Non-pigmented ciliary epithelial cell (primary cell): ENCODE results near the gene ZNF467.
A peak's percentile ranks its signal among the peaks of the same experiment; 100 is the strongest.

Source experiments
- DNase-seq: peaks from one replicate; pipeline ENCODE4 v3.0.0-alpha.2; 2010; ENCODE audit warnings: low read depth

ZNF467 gene

GRCh38 chr7:149727899-149728476 lies 45.4 kb downstream of the ZNF467 start:
- no peak for DNase-seq

GRCh38 chr7:149727053-149727898 lies 46.1 kb downstream of the ZNF467 start:
- no peak for DNase-seq

GRCh38 chr7:149725916-149726315 lies 47.5 kb downstream of the ZNF467 start:
- DNase-seq: no peak

- no peak for DNase-seq
Measured at GRCh38 chr7:149725426-149725821, 48.0 kb downstream of the ZNF467 start.

- DNase-seq: no peak
Measured at GRCh38 chr7:149724661-149725425, 48.5 kb downstream of the ZNF467 start.

GRCh38 chr7:149723795-149724495 lies 49.4 kb downstream of the ZNF467 start:
- DNase-seq: no peak

- DNase-seq: no peak
Measured at GRCh38 chr7:149723082-149723767, 50.2 kb downstream of the ZNF467 start.

GRCh38 chr7:149722356-149722957 lies 50.9 kb downstream of the ZNF467 start:
- no peak for DNase-seq

- DNase-seq: no peak
Measured at GRCh38 chr7:149721084-149721601, 52.2 kb downstream of the ZNF467 start.

- no peak for DNase-seq
Measured at GRCh38 chr7:149720372-149721083, 52.9 kb downstream of the ZNF467 start.

- DNase-seq: no peak
Measured at GRCh38 chr7:149719912-149720335, 53.5 kb downstream of the ZNF467 start.

GRCh38 chr7:149719050-149719899 lies 54.1 kb downstream of the ZNF467 start:
- peak; percentile 54 for DNase-seq

GRCh38 chr7:149718730-149719049 lies 54.7 kb downstream of the ZNF467 start:
- no peak for DNase-seq

- DNase-seq: no peak
Measured at GRCh38 chr7:149717481-149717880, 55.9 kb downstream of the ZNF467 start.

GRCh38 chr7:149716932-149717307 lies 56.5 kb downstream of the ZNF467 start:
- DNase-seq: no peak

- DNase-seq: no peak
Measured at GRCh38 chr7:149716007-149716931, 57.1 kb downstream of the ZNF467 start.

- no peak for DNase-seq
Measured at GRCh38 chr7:149715476-149715875, 57.9 kb downstream of the ZNF467 start.

GRCh38 chr7:149714910-149715471 lies 58.4 kb downstream of the ZNF467 start:
- DNase-seq: no peak
